ENCODE data around the gene RERE.
"Not testable (repeated sequence)": the region's sequence is repeated elsewhere in the genome, so short reads cannot be mapped to it uniquely, and the experiment has no call there.

Gene RERE

GRCh38 chr1:8510041-8510823 is 307.2 kb downstream of the RERE start:
- no peak for DNase-seq (ENCODE audit: low read depth)

- no peak for DNase-seq (ENCODE audit: low read depth)
These were observed 307.9 kb downstream of the RERE start for GRCh38 chr1:8509579-8509978.

DNA sequence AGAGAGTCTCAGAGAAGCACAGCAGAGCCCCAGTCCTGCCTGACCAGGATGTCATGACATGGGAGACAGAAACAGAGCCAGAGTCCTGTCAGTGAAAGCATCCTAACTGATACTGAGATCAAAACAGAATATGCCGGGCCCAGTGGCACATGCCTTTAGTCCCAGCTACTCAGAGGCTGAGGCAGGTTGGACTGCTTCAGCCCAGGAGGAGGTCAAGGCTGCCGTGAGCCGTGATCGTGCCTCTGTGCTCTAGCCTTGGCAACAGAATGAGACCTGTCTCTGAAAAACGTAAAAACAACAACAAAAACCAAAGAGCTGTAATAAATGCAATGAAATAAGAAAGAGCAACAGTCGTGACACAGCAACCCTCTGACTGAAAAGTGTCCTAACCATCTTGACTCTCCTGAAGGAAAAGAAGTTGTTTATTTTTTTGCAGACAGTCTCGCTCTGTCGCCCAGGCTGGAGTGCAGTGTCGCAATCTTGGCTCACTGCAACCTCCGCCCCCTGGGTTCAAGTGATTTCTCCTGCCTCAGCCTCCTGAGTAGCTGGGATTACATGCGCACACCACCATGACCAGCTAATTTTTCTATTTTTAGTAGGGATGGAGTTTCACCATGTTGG is 310.3 kb downstream of the RERE start:
- no peak for DNase-seq (ENCODE audit: low read depth)

- DNase-seq (ENCODE audit: low read depth) = no peak
These were observed 311.0 kb downstream of the RERE start for GRCh38 chr1:8506456-8506855.

GRCh38 chr1:8503842-8504241 is 313.6 kb downstream of the RERE start:
- DNase-seq (ENCODE audit: low read depth) = no peak

DNA sequence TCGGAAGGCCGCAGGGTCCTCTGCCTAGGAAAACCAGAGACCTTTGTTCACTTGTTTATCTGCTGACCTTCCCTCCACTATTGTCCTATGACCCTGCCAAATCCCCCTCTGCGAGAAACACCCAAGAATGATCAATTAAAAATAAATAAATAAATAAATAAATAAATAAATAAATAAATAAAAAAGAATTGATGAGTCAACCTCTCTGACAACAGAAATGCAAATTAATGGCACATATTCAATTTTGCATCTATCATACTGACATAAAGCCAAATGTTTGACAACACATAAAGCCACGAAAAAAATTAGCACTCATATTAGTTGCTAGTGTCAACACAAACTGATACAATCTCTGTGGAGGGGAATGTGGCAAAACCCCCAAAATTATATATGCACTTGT is 314.5 kb downstream of the RERE start:
- DNase-seq (ENCODE audit: low read depth) = not testable (repeated sequence)

- no peak for DNase-seq (ENCODE audit: low read depth)
These were observed 320.1 kb downstream of the RERE start for GRCh38 chr1:8497210-8497819.

DNA sequence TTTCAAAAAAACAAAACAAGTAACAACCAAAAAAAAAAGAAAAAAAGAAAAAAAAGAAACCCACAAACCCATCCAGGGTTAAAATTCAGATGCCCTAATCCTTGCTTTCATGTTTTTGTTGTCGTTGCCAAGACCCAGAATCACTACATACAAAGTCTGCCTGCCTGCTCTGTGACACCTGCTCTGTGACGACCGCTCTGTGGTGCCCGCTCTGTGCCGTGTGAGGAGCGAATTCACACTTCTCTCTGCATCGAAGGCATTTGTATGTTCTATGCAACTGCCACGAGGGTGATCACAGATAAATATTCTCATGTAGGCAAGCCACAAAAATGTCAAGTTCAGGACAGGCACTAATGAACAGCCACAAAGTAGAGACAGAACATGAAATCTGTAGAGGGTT is 321.0 kb downstream of the RERE start:
- no peak for DNase-seq (ENCODE audit: low read depth)

GRCh38 chr1:8495928-8496401 is 321.5 kb downstream of the RERE start:
- no peak for DNase-seq (ENCODE audit: low read depth)

DNA sequence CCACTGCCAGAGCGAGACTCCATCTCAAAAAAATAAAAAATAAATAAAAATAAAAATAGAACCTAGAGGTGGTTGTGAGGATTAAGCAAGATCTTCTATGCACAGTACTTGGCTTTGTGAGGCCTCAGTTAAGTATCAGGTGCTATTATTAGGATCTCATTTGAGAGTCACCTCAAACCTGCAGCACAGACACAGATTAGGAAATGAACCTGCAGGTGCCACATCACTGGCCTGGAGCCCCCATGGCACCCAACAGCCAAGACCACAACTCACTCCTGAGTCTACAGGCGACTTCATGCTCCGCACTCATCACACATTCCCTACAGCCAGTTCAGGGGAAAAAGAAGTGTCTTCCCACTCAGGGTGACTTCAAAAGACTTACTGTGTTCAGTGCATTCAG is 322.8 kb downstream of the RERE start:
- DNase-seq (ENCODE audit: low read depth) = no peak

GRCh38 chr1:8493916-8494540 is 323.4 kb downstream of the RERE start:
- DNase-seq (ENCODE audit: low read depth) = no peak

GRCh38 chr1:8487249-8487648 is 330.2 kb downstream of the RERE start:
- no peak for DNase-seq (ENCODE audit: low read depth)

DNA sequence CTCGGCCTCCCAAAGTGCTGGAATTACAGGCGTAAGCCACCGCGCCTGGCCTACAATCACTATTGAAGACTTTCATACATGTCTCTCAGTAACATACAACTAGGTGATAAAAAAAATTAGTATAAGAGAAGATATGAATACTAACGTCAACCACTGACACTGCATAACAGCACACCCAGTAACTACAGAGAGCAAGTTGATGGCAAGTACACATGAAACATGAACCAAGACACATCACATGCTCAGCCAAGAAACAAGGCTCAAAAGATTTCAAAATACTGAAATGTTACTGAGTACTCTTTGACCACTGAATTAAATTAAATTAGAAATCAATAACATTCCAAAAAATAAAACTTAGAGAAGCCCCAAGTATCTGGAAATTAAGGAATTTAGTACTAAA is 331.4 kb downstream of the RERE start:
- no peak for DNase-seq (ENCODE audit: low read depth)

DNA sequence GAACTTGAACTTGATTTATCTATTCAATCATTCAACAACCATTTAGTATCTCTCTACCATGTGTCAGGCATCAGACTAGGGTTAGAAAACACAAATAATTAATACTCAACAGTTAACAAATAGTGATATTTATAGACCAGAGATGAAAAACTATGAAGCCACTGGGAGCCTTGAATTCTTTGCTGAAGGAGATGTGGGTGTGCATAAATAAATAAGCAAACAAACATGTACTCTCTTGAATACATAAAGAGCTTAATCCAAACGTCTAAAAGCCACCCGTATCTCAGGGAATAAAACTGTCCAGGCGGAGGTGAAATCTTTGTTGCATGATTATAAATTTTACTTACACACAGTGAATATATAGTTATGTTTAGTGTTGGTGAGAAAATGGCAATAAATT is 333.9 kb downstream of the RERE start:
- DNase-seq (ENCODE audit: low read depth) = no peak

DNA sequence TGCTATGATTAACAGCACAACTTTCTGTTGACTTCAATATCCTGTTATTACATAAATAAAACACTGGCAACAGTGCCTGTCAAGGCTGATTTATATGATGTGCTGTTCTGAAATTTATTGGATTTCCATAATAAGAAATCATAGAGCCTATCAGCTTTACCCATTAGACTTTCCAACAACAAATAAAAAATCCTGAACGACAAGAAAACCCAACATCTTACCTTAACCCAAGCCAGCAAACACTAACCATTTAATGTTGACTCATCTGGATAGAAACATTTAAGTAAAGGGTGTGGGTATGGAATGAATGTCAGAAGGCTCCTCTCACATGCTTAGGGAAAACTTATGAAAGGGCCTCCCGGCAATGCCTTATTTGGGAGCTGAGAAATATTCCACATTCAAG is 334.5 kb downstream of the RERE start:
- DNase-seq (ENCODE audit: low read depth) = no peak

DNA sequence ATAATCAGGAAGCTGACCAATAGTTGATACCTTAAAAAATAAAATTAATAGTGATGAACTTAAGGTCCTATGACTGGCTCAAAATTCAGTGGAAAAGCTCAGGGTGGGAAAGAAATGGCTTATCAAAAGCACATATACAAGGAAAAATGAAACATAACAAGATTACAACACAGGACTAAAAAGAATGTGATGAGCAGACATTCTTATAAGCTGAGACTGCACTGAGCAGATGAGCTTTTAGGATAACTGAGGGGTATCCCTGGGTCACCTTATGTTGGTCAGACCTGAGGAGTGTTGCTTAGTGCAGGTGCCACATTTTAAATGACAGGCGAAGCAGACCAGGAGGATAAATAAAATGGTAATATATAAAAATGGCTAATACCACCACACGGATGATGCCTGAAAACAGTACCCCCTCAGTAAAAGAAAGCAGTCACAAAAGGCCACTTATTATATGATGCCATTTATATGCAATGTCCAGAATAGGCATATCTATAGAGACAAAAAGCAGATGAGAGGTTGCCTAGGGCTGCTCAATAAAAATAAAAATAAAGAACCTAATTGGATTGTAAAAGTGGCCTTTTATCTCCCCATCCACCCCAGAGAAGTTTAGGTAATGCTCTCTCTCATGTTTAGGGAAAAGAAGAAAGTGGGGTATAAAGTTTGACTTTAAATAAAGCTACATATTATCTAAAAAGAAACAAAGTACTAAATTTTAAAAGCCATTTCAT is 335.6 kb downstream of the RERE start:
- no peak for DNase-seq (ENCODE audit: low read depth)

DNA sequence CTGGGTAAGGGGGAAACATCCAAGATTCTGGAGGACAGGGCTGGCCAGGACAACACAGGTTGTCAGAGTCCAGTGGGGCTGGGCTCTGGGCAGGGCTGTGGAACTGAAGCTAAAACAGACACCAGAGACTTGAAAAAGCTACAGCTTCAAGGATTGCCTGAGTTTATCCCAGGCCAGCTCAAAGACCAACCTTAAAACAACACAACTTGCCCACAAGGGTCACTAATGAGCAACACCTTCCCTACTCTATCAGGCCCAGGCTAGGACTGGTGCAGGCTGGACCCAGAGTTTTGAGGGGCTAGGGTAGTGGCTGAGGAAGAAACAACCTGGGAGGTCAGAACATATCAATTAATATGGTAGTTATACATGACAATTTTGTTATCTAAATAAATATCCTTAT is 338.9 kb downstream of the RERE start:
- no peak for DNase-seq (ENCODE audit: low read depth)

DNA sequence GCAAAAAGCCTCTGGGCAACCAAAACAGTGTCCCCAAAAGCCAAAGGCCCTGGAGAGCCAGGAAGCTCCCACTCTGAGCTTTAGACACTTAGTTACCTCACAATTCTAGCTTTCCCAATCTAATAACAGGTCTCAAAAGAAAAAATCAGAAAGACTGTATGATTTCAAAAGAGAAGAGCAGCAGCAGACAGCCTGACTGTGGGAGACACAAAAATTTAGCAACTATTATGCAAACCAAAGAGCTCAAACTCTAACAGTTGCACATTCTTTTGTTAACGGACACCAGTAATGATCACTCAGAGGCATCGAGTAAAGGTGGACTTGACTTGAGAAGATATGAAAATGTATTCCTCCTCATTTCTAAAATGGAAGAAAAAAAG is 339.5 kb downstream of the RERE start:
- no peak for DNase-seq (ENCODE audit: low read depth)

DNA sequence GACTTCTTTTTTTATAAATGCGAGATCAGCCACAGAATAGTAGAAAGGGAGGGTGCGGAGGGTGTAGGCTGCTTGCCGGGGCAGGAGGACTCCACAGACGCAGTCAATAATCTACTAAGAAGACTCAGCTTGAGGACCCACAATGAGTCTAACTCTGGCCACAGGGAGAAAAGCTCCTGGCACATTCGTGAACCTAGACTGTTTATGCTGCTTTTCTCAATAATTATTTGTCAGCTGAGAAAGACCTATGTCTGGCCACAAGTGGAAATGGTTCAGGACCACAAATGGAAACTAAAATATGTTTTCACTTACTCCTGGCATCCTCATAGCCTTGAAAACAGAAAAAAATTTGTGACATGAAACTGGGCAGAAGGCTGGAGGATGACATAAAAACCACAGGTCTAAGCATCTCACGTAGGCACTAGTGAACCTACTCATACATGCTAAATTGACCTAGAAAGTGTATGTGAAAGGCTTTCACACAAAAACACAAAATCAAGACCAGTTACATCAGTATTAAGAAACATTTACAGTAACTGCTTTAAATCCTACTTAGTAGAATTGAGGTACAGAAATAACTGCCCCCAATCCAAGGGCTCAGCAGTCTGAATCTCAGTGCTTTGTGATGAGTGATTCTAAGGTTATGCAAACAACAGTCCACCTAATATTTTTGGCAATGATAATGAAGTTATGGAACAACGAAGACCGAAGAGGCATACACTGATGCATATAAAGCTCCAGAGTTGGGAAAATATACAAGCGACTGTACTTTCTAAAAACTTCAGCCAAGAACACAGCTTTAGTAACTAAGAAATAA is 340.1 kb downstream of the RERE start:
- peak; percentile 23 for DNase-seq (ENCODE audit: low read depth)

DNA sequence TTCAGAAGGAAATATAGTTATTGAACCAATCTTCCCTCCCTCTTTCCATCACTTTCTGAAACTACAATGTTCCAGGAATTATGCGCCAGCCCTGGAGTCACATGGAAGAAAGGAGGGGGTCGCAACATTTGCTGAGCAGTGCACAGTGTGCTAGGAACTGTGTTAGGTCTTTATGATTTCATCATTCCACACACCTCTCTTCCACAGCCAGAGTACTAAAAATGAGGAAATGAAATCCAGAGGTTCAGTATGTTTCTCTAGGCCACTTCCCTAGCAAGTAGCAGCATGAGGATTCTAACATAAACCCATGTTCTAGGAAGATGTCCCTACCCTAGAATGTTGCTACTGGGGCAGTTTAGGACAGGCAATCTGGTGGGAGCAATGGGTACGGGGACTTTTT is 341.4 kb downstream of the RERE start:
- no peak for DNase-seq (ENCODE audit: low read depth)

- DNase-seq (ENCODE audit: low read depth) = no peak
These were observed 343.1 kb downstream of the RERE start for GRCh38 chr1:8474369-8474768.

All from activated T-cell treated with anti-CD3 and anti-CD28 coated beads for 48 hours (primary cell).